ENCODE data around the gene FXYD2. TPM values are rescaled to one million over a fixed set of nuclear protein-coding genes. Genes with fewer than 3 reads are reported as not detected.

FXYD2 gene
- total and polyA plus RNA-seq, 2 of the 13 experiments (the other 11 are each of a cell fraction or from before 2014, with no cell fraction given): 45.9 to 106 TPM

GRCh38 chr11:117817368-117818040 lies 7.0 kb downstream of the FXYD2 start (continued):
- TF ChIP-seq ZNF740 (CRISPR knock-in tag; IDR thresholded peaks at IDR 0.05) (no peak), FIP1L1 (IDR thresholded peaks at IDR 0.05; ENCODE audit: borderline replicate concordance, insufficient read depth, low read depth, low read length) (no peak), GMEB2 (CRISPR knock-in tag; IDR thresholded peaks at IDR 0.05; ENCODE audit: low read depth) (no peak), ZNF24 (IDR thresholded peaks at IDR 0.05) (no peak), NR0B2 (CRISPR knock-in tag; IDR thresholded peaks at IDR 0.05) (no peak), PRDM10 (CRISPR knock-in tag; IDR thresholded peaks at IDR 0.05; ENCODE audit: low read depth) (no peak), ZBTB21 (CRISPR knock-in tag; IDR thresholded peaks at IDR 0.05) (no peak), ZIK1 (CRISPR knock-in tag; IDR thresholded peaks at IDR 0.05; ENCODE audit: borderline replicate concordance, low read depth) (no peak), ZNF619 (CRISPR knock-in tag; IDR thresholded peaks at IDR 0.05) (no peak), ZNF691 (CRISPR knock-in tag; IDR thresholded peaks at IDR 0.05; ENCODE audit: borderline replicate concordance, low read depth) (no peak), ZBTB42 (CRISPR knock-in tag; IDR thresholded peaks at IDR 0.05) (no peak; the same call in 1 of the 2 replicates), ATF2 (CRISPR knock-in tag; IDR thresholded peaks at IDR 0.05) (no peak), FOXK1 (CRISPR knock-in tag; IDR thresholded peaks at IDR 0.05; ENCODE audit: borderline replicate concordance, low read depth) (peak; percentile 28; the same call in 1 of the 2 replicates), NFIB (CRISPR knock-in tag; IDR thresholded peaks at IDR 0.05; ENCODE audit: borderline replicate concordance) (no peak), STAG1 (CRISPR knock-in tag; IDR thresholded peaks at IDR 0.05) (peak; percentile 77), ZNF264 (CRISPR knock-in tag; IDR thresholded peaks at IDR 0.05) (no peak), ZNF451 (CRISPR knock-in tag; IDR thresholded peaks at IDR 0.05) (no peak), CERS6 (CRISPR knock-in tag; IDR thresholded peaks at IDR 0.05) (no peak), REPIN1 (CRISPR knock-in tag; IDR thresholded peaks at IDR 0.05; ENCODE audit: borderline replicate concordance, low read depth) (no peak)

All from HepG2 (cell line).